ENCODE measurements around the gene MEIOSIN. TPM values are rescaled to one million over a fixed set of nuclear protein-coding genes. Genes with fewer than 3 reads are reported as not detected.

The MEIOSIN gene
- total and polyA plus RNA-seq, 9 of the 15 experiments (the other 6 are each of a cell fraction or from before 2014, with no cell fraction given): 0.06 to 2.0 (median 0.76) TPM

- TF ChIP-seq LARP7 (IDR thresholded peaks at IDR 0.05) (peak; percentile 56; the same call in 1 of the 2 replicates), ZBTB1 (CRISPR knock-in tag; IDR thresholded peaks at IDR 0.05; ENCODE audit: borderline replicate concordance, low read depth) (no peak), SNRNP70 (optimal IDR thresholded peaks at IDR 0.05; ENCODE audit: low read depth, low read length) (no peak), NBN (IDR thresholded peaks at IDR 0.05; ENCODE audit: low read depth) (peak; percentile 35; the same call in 1 of the 2 replicates), SMARCE1 (IDR thresholded peaks at IDR 0.05) (no peak), TCFL5 (CRISPR knock-in tag; conservative IDR thresholded peaks at IDR 0.05) (no peak)
Observed at GRCh38 chr19:45793178-45793564, 59.9 kb downstream of the MEIOSIN start (continued).

GRCh38 chr19:45793876-45794275 lies 60.6 kb downstream of the MEIOSIN start:
- H3K9me1 ChIP-seq (ENCODE audit: control insufficient read depth, insufficient read depth, low read length): peaks cover 4% of the 10 kb centered on the region
- H3K4me2 ChIP-seq (ENCODE audit: insufficient read depth, low read length): no peak overlapping the region; the same call in 1 of the 2 replicates
- in situ Hi-C loops (cut with MboI) (no loop called here), intact Hi-C loops (cut with micrococcal nuclease) (no loop called here)
- H3K9ac ChIP-seq (ENCODE audit: insufficient read depth in 1 of 2, low read depth in 2 of 2, low read length in 2 of 2): 0 out of 4 replicates have a peak overlapping the region, but pooled peaks of 1 of the 2 experiments have one; percentile 3
- H3K9me3 ChIP-seq (replicated peaks; ENCODE audit: control insufficient read depth, insufficient read depth, low read depth, low read length): no peaks in the 10 kb centered on the region
- peaks cover 20 to 27% of the 10 kb centered on the region in 2 experiments for H3K4me1 ChIP-seq (replicated peaks in 1 of 2; ENCODE audit: control insufficient read depth in 2 of 2, insufficient read depth in 2 of 2, low read length in 2 of 2)
- H3K27me3 ChIP-seq (ENCODE audit: control insufficient read depth in 2 of 2, insufficient read depth in 2 of 2, low read length in 2 of 2): no peaks in the 10 kb centered on the region
- FAIRE-seq (no peak), ATAC-seq (no peak), DNase-seq (ENCODE audit: extremely low read depth in 1 of 4, low spot score in 3 of 4) (no peak)
- BruUV-seq (replicated peaks): no TSS peak
- 19% methylated on average over 6 of the region's 6 CpGs for WGBS (ENCODE audit: insufficient coverage, low coverage, missing lambda C conversion rate)
- peaks cover 19% of the 10 kb centered on the region for H3K79me2 ChIP-seq (ENCODE audit: control insufficient read depth, insufficient read depth, low read length)
- TF ChIP-seq RBM17 (IDR thresholded peaks at IDR 0.05; ENCODE audit: borderline replicate concordance, low read depth, low read length) (no peak), IRF2 (CRISPR knock-in tag; IDR thresholded peaks at IDR 0.05) (no peak)
- ChIA-PET POLR2A (interaction anchor here (0.7 to 1.2 kb wide), 2 partner anchors 15 to 153 kb away, joined by 4 to 6 read pairs; no protein-coding TSS in a partner anchor), CTCF (ENCODE audit: low intra/inter-chr PET ratio) (no interaction called here)
- peaks cover 3% of the 10 kb centered on the region for H4K20me1 ChIP-seq (replicated peaks; ENCODE audit: control insufficient read depth, insufficient read depth, low read length)
- peaks cover 21% of the 10 kb centered on the region; the same call in 2 of the 3 replicates for H3K36me3 ChIP-seq (ENCODE audit: control insufficient read depth, insufficient read depth, low read length)
- H3K4me3 ChIP-seq: no peak overlapping the region
- H2AFZ ChIP-seq (ENCODE audit: low read depth, low read length): peak overlapping the region; percentile 62
- no peak overlapping the region; the same call in 2 of the 3 replicates for H3K27ac ChIP-seq (ENCODE audit: extremely low read depth, low read depth, low read length)
